Measurements from ENCODE around the gene RRN3.
"Not testable (repeated sequence)": the region's sequence is repeated elsewhere in the genome, so short reads cannot be mapped to it uniquely, and the experiment has no call there.

GRCh38 chr16:15024858-15025199, 69.2 kb downstream of the RRN3 start:
- TF ChIP-seq CTCF (IDR thresholded peaks at IDR 0.05 in 4 of 5, conservative IDR thresholded peaks at IDR 0.05 in 1 of 5); POLR2A (IDR thresholded peaks at IDR 0.05): not testable (repeated sequence)
